Hematopoietic multipotent progenitor cell treated with erythropoietin and hydrocortisone succinate and interleukin-3 and kit ligand, for 4 days (in vitro differentiated cells): ENCODE results near the gene DLX2.
"Not testable (repeated sequence)": the region's sequence is repeated elsewhere in the genome, so short reads cannot be mapped to it uniquely, and the experiment has no call there.

Experiments
- DNase-seq: peaks from one replicate; pipeline ENCODE4 v3.0.0-alpha.2; 2015

DLX2 gene

GRCh38 chr2:172082105-172082943, 20.4 kb downstream of the DLX2 start:
- DNase-seq, result no peak

GRCh38 chr2:172081221-172082022, 21.3 kb downstream of the DLX2 start:
- no peak for DNase-seq

GRCh38 chr2:172080641-172081220, 22.0 kb downstream of the DLX2 start:
- no peak for DNase-seq

- peak; percentile 92 for DNase-seq
Observed at GRCh38 chr2:172079838-172080640, 22.7 kb downstream of the DLX2 start.

- no peak for DNase-seq
Observed at GRCh38 chr2:172079416-172079815, 23.3 kb downstream of the DLX2 start.

GRCh38 chr2:172074254-172074653, 28.4 kb downstream of the DLX2 start:
- no peak for DNase-seq

- no peak for DNase-seq
Observed at GRCh38 chr2:172073518-172073917, 29.2 kb downstream of the DLX2 start.

GRCh38 chr2:172072706-172073105, 30.0 kb downstream of the DLX2 start:
- DNase-seq, result no peak

GRCh38 chr2:172072303-172072702, 30.4 kb downstream of the DLX2 start:
- DNase-seq, result no peak

GRCh38 chr2:172070936-172071335, 31.8 kb downstream of the DLX2 start:
- no peak for DNase-seq

GRCh38 chr2:172067905-172068304, 34.8 kb downstream of the DLX2 start:
- DNase-seq, result not testable (repeated sequence)

- DNase-seq, result no peak
Observed at GRCh38 chr2:172066394-172066886, 36.3 kb downstream of the DLX2 start.

- DNase-seq, result no peak
Observed at GRCh38 chr2:172065111-172065510, 37.6 kb downstream of the DLX2 start.

- no peak for DNase-seq
Observed at GRCh38 chr2:172063446-172063845, 39.3 kb downstream of the DLX2 start.

GRCh38 chr2:172062402-172063004, 40.2 kb downstream of the DLX2 start:
- peak; percentile 66 for DNase-seq

GRCh38 chr2:172060118-172060517, 42.6 kb downstream of the DLX2 start:
- DNase-seq, result not testable (repeated sequence)

- DNase-seq, result no peak
Observed at GRCh38 chr2:172058660-172059059, 44.0 kb downstream of the DLX2 start.

- no peak for DNase-seq
Observed at GRCh38 chr2:172056293-172056692, 46.4 kb downstream of the DLX2 start.

GRCh38 chr2:172053486-172053885, 49.2 kb downstream of the DLX2 start:
- DNase-seq, result no peak

GRCh38 chr2:172052000-172052983, 50.4 kb downstream of the DLX2 start:
- no peak for DNase-seq
